ENCODE data around the gene HSPA1L. TPM values are rescaled to one million over a fixed set of nuclear protein-coding genes. Genes with fewer than 3 reads are reported as not detected.
A peak's percentile ranks its signal among the peaks of the same experiment; 100 is the strongest.
"Not testable (repeated sequence)": the region's sequence is repeated elsewhere in the genome, so short reads cannot be mapped to it uniquely, and the experiment has no call there.

The HSPA1L gene
- polyA plus RNA-seq, 2 of the 4 experiments (the other 2 are of a cell fraction) = 1.2 to 1.7 TPM

DNA sequence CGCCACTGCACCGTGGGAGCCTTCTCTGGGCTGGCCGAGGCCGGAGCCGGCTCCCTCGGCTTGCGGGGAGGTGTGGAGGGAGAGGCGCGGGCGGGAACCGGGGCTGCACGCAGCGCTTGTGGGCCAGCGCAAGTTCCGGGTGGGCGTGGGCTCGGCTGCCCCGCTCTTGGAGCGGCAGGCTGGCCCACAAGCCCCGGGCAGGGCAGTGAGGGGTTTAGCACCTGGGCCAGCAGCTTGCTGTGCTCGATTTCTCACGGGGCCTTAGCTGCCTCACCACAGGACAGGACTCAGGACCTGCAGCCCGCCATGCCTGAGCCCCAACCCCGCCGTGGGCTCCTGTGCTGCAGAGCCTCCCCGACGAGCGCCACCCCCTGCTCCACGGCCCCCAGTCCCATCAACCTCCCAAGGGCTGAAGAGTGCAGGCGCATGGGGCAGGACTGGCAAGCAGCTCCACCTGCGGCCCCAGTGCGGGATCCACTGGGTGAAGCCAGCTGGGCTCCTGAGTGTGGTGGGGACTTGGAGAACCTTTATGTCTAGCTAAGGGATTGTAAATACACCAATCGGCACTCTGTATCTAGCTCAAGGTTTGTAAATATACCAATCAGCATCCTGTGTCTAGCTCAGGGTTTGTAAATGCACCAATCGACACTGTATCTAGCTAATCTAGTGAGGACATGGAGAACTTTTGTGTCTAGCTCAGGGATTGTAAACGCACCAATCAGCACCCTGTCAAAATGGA lies 37.1 kb upstream of the HSPA1L start:
- H3K4me2 ChIP-seq; H3K9me3 ChIP-seq; H3K4me3 ChIP-seq; FAIRE-seq; POLR2A ChIA-PET; CTCF ChIA-PET; DNase-seq (ENCODE audit: low read depth in 1 of 2, low spot score in 1 of 2): not testable (repeated sequence)
- WGBS (ENCODE audit: missing lambda C conversion rate) = 90% methylated on average over 10 of the region's 35 CpGs
- ATAC-seq = peak in 1 of 2 experiments; percentile 21; a peak in 1 of 6 replicates
- H3K27ac ChIP-seq = peak overlapping the region in 1 of 2 experiments; percentile 55; a peak in 2 of 6 replicates
- peaks cover 11% of the 10 kb centered on the region; the same call in 1 of the 3 replicates for H3K4me1 ChIP-seq

DNA sequence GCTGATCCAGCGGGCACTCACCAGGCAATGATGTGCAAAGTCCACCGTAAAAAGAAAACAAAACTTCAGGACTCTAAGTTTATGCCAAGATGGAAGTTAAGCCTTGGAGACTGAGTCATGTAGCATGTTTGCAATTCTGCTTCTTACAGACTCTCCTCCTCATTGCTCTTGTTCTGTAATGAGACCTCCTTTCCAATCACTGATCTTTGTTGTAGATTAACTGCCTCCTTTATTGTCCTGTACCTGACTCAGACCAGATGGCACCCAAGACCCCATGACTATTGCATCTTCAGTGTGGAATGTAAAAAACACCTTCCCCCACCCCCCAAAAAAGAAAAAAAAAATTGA lies 36.4 kb upstream of the HSPA1L start:
- TF ChIP-seq EP300 (IDR thresholded peaks at IDR 0.05) (no peak), NFE2L2 (conservative IDR thresholded peaks at IDR 0.05; ENCODE audit: low read length) (no peak), CHD4 (IDR thresholded peaks at IDR 0.05; ENCODE audit: borderline replicate concordance) (no peak), CBX2 (IDR thresholded peaks at IDR 0.05; ENCODE audit: borderline replicate concordance, low read depth) (no peak), KDM5A (IDR thresholded peaks at IDR 0.05) (no peak), FOSL2 (IDR thresholded peaks at IDR 0.05) (no peak), FOSL2 (CRISPR knock-in tag; IDR thresholded peaks at IDR 0.05) (no peak), ESRRA (IDR thresholded peaks at IDR 0.05; ENCODE audit: borderline replicate concordance, low read length) (no peak), FOSB (CRISPR knock-in tag; IDR thresholded peaks at IDR 0.05) (no peak), BHLHE40 (IDR thresholded peaks at IDR 0.05; ENCODE audit: low read depth, low read length) (no peak), HEYL (CRISPR knock-in tag; IDR thresholded peaks at IDR 0.05) (no peak), HOXB13 (CRISPR knock-in tag; IDR thresholded peaks at IDR 0.05; ENCODE audit: low read depth) (no peak), MAZ (IDR thresholded peaks at IDR 0.05; ENCODE audit: borderline replicate concordance, low read depth, low read length) (no peak), GATA3 (IDR thresholded peaks at IDR 0.05; ENCODE audit: borderline replicate concordance) (no peak)
- TF ChIP-seq, protein P1, sequence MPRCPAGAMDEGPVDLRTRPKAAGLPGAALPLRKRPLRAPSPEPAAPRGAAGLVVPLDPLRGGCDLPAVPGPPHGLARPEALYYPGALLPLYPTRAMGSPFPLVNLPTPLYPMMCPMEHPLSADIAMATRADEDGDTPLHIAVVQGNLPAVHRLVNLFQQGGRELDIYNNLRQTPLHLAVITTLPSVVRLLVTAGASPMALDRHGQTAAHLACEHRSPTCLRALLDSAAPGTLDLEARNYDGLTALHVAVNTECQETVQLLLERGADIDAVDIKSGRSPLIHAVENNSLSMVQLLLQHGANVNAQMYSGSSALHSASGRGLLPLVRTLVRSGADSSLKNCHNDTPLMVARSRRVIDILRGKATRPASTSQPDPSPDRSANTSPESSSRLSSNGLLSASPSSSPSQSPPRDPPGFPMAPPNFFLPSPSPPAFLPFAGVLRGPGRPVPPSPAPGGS (IDR thresholded peaks at IDR 0.05) = no peak
- TF ChIP-seq, protein P2, sequence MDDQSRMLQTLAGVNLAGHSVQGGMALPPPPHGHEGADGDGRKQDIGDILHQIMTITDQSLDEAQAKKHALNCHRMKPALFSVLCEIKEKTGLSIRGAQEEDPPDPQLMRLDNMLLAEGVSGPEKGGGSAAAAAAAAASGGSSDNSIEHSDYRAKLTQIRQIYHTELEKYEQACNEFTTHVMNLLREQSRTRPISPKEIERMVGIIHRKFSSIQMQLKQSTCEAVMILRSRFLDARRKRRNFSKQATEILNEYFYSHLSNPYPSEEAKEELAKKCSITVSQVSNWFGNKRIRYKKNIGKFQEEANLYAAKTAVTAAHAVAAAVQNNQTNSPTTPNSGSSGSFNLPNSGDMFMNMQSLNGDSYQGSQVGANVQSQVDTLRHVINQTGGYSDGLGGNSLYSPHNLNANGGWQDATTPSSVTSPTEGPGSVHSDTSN (IDR thresholded peaks at IDR 0.05) = no peak
- TF ChIP-seq, protein P3, sequence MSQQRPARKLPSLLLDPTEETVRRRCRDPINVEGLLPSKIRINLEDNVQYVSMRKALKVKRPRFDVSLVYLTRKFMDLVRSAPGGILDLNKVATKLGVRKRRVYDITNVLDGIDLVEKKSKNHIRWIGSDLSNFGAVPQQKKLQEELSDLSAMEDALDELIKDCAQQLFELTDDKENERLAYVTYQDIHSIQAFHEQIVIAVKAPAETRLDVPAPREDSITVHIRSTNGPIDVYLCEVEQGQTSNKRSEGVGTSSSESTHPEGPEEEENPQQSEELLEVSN (IDR thresholded peaks at IDR 0.05; ENCODE audit: borderline replicate concordance, low read depth) = no peak
- POLR2A ChIA-PET = no interaction called here
- H3K4me3 ChIP-seq = no peak overlapping the region

DNA sequence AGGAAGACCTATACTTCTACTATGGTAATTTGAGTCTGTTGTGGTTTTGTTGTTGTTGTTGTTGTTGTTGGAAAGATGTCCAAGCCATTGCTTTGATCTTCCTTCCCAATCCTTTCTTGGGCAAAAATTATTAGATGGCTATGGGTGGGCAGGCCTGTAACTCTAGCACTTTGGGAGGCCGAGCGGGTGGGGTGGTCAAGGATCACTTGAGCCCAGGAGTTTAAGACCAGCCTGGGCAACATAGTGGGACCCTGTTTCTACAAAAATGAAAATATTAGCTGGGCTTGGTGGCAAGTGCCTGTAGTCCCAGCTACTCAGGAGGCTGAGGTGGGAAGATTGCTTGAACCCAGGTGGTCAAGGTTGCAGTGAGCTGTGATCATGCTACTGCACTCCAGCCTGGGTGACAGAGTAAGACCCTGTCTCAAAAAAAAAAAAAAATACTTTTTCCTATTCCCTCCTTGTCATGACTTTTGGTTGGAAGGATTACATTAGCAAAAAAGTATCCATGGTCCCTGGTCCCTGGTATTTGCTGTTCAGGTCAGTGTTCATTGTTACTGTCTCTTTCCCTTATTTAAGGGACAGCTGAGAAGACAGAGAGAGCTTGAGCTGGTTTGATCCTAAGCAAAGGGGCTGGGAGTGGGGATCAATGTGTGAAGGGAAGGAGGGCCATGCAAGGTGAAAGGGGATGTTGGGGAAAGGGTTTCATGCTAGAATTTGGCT lies 35.8 kb upstream of the HSPA1L start:
- no peaks in the 10 kb centered on the region for H3K9me3 ChIP-seq
- POLR2A ChIA-PET = no interaction called here
- WGBS (ENCODE audit: missing lambda C conversion rate) = 92% methylated on average over 2 of the region's 2 CpGs
- H3K27ac ChIP-seq = no peak overlapping the region
- ATAC-seq (peak in 1 of 2 experiments; percentile 56; a peak in 1 of 6 replicates), DNase-seq (ENCODE audit: low read depth in 1 of 2, low spot score in 1 of 2) (no peak), FAIRE-seq (no peak)
- H3K4me3 ChIP-seq = no peak overlapping the region
- CTCF ChIA-PET = interaction anchor here (0.6 kb wide), 1 partner anchor 276 kb away, joined by 4 read pairs; no protein-coding TSS in a partner anchor
- TF ChIP-seq JUN (IDR thresholded peaks at IDR 0.05) (no peak), MAZ (IDR thresholded peaks at IDR 0.05; ENCODE audit: borderline replicate concordance, low read depth, low read length) (no peak), POLR2AphosphoS2 (conservative IDR thresholded peaks at IDR 0.05; ENCODE audit: low read length) (no peak), ZNF302 (CRISPR knock-in tag; IDR thresholded peaks at IDR 0.05) (no peak), MAFK (IDR thresholded peaks at IDR 0.05; ENCODE audit: partially characterized antibody) (no peak), EHF (CRISPR knock-in tag; IDR thresholded peaks at IDR 0.05) (no peak), FOSL2 (IDR thresholded peaks at IDR 0.05) (no peak), FOSL2 (CRISPR knock-in tag; IDR thresholded peaks at IDR 0.05) (no peak)
- TF ChIP-seq, protein P4, sequence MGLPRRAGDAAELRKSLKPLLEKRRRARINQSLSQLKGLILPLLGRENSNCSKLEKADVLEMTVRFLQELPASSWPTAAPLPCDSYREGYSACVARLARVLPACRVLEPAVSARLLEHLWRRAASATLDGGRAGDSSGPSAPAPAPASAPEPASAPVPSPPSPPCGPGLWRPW (IDR thresholded peaks at IDR 0.05) = no peak
- TF ChIP-seq, protein P2 (IDR thresholded peaks at IDR 0.05) = no peak
- peaks cover 11% of the 10 kb centered on the region; the same call in 1 of the 3 replicates for H3K4me1 ChIP-seq
- peak overlapping the region; percentile 51; the same call in 2 of the 3 replicates for H3K4me2 ChIP-seq

More for the DNA sequence above, 36.4 kb upstream of the HSPA1L start:
- CTCF ChIA-PET = interaction anchor here (0.6 kb wide), 1 partner anchor 275 kb away, joined by 4 read pairs; no protein-coding TSS in a partner anchor
- Histone ChIP-seq H3K9me3 (no peaks in the 10 kb centered on the region), H3K4me2 (peak overlapping the region; percentile 51; the same call in 2 of the 3 replicates), H3K4me1 (peaks cover 11% of the 10 kb centered on the region; the same call in 1 of the 3 replicates), H3K27ac (0 out of 6 replicates have a peak overlapping the region, but pooled peaks of 1 of the 2 experiments have one; percentile 55)
- ATAC-seq (peak; percentile 54 to 66; a peak in 4 of 6 replicates), FAIRE-seq (no peak), DNase-seq (ENCODE audit: low read depth in 1 of 2, low spot score in 1 of 2) (no peak)
- 5% methylated on average over 2 of the region's 2 CpGs for WGBS (ENCODE audit: missing lambda C conversion rate)
